D721Med (cell line): ENCODE results near the gene TWSG1.

Experiments used
- DNase-seq: peaks from one replicate; pipeline ENCODE4 v3.0.0; 2011; ENCODE audit warnings: low spot score; ENCODE audit not compliant: insufficient read length
- FAIRE-seq: peaks from 2 replicates; lab custom pipeline; 2011; peaks lifted over from hg19 to GRCh38; lab: Jason Lieb, UNC
- CTCF ChIP-seq: IDR thresholded peaks from 2 replicates; pipeline ENCODE4 v1.5.1; 2012; ENCODE audit warnings: mild to moderate bottlenecking, control low read depth; ENCODE audit not compliant: insufficient read depth; ENCODE audit errors: missing control alignments

Gene TWSG1

GRCh38 chr18:9323750-9324445 is 10.7 kb upstream of the TWSG1 start:
- FAIRE-seq (peak; percentile 44), DNase-seq (peak; percentile 20)
- no peak for TF ChIP-seq CTCF

- DNase-seq (no peak), FAIRE-seq (no peak)
- TF ChIP-seq CTCF = no peak
Measured at GRCh38 chr18:9325716-9326115, 8.9 kb upstream of the TWSG1 start.

GRCh38 chr18:9328776-9329175 is 5.8 kb upstream of the TWSG1 start:
- DNase-seq = no peak

GRCh38 chr18:9329471-9329870 is 5.1 kb upstream of the TWSG1 start:
- DNase-seq (no peak), FAIRE-seq (no peak)
- TF ChIP-seq CTCF = no peak

More at GRCh38 chr18:9328776-9329175, 5.8 kb upstream of the TWSG1 start:
- TF ChIP-seq CTCF = no peak
- FAIRE-seq = no peak

- FAIRE-seq = no peak
- no peak for TF ChIP-seq CTCF
- no peak for DNase-seq
Measured at GRCh38 chr18:9330419-9330818, 4.2 kb upstream of the TWSG1 start.

- DNase-seq = no peak
- no peak for FAIRE-seq
- no peak for TF ChIP-seq CTCF
Measured at GRCh38 chr18:9333441-9334328, 888 bp upstream of the TWSG1 start.
